HG03103 (cell line): ENCODE data around the gene BTBD9.

Experiments used
- ATAC-seq: cut with Tn5 transposase; IDR thresholded peaks from one replicate; pipeline ENCODE4 v1.9.1; 2021; ENCODE audit warnings: low read depth; ENCODE audit not compliant: unreplicated experiment

BTBD9 gene

GRCh38 chr6:38316099-38316868, 323.4 kb downstream of the BTBD9 start:
- no peak for ATAC-seq

- no peak for ATAC-seq
These were observed 328.5 kb downstream of the BTBD9 start for GRCh38 chr6:38311201-38311600.

- ATAC-seq: no peak
These were observed 329.7 kb downstream of the BTBD9 start for GRCh38 chr6:38310061-38310460.

GRCh38 chr6:38307740-38308139, 332.0 kb downstream of the BTBD9 start:
- ATAC-seq: peak; percentile 57

- ATAC-seq: no peak
These were observed 332.8 kb downstream of the BTBD9 start for GRCh38 chr6:38306931-38307330.

GRCh38 chr6:38305995-38306681, 333.6 kb downstream of the BTBD9 start:
- ATAC-seq: no peak

- no peak for ATAC-seq
These were observed 336.9 kb downstream of the BTBD9 start for GRCh38 chr6:38302838-38303237.

- no peak for ATAC-seq
These were observed 337.6 kb downstream of the BTBD9 start for GRCh38 chr6:38302081-38302480.

- no peak for ATAC-seq
These were observed 349.5 kb downstream of the BTBD9 start for GRCh38 chr6:38290133-38290799.

- ATAC-seq: no peak
These were observed 352.2 kb downstream of the BTBD9 start for GRCh38 chr6:38287487-38287886.

GRCh38 chr6:38284802-38285394, 354.8 kb downstream of the BTBD9 start:
- ATAC-seq: no peak

- ATAC-seq: no peak
These were observed 355.9 kb downstream of the BTBD9 start for GRCh38 chr6:38283734-38284362.

GRCh38 chr6:38282911-38283310, 356.8 kb downstream of the BTBD9 start:
- ATAC-seq: no peak

GRCh38 chr6:38281126-38281525, 358.6 kb downstream of the BTBD9 start:
- ATAC-seq: no peak

GRCh38 chr6:38279963-38280588, 359.7 kb downstream of the BTBD9 start:
- ATAC-seq: no peak

- no peak for ATAC-seq
These were observed 360.3 kb downstream of the BTBD9 start for GRCh38 chr6:38279423-38279822.

- no peak for ATAC-seq
These were observed 366.4 kb downstream of the BTBD9 start for GRCh38 chr6:38273325-38273724.

GRCh38 chr6:38272222-38272621, 367.5 kb downstream of the BTBD9 start:
- no peak for ATAC-seq

GRCh38 chr6:38271081-38271480, 368.6 kb downstream of the BTBD9 start:
- ATAC-seq: no peak

GRCh38 chr6:38270367-38270766, 369.4 kb downstream of the BTBD9 start:
- no peak for ATAC-seq
